Muscle layer of duodenum (tissue), 2 donors: ENCODE data around the gene EPHB1.
"Not testable (repeated sequence)": the region's sequence is repeated elsewhere in the genome, so short reads cannot be mapped to it uniquely, and the experiment has no call there.

Source experiments
- H3K27ac ChIP-seq: one replicate; pipeline ENCODE4 v1.7.0; 2013; ENCODE audit warnings: mild to moderate bottlenecking, low read length
- H3K27me3 ChIP-seq: one replicate; pipeline ENCODE4 v1.7.0; 2013; ENCODE audit warnings: low read depth, mild to moderate bottlenecking, control low read depth, low read length
- H3K36me3 ChIP-seq, 2 donors: one replicate each; pipeline ENCODE4 v1.7.0; 2013; ENCODE audit warnings: low read length in 2 of 2, control low read depth in 1 of 2, mild to moderate bottlenecking in 1 of 2; ENCODE audit not compliant: insufficient read depth in 2 of 2, control insufficient read depth in 1 of 2
- H3K4me1 ChIP-seq, 2 donors: one replicate each; pipeline ENCODE4 v1.7.0; 2013; ENCODE audit warnings: low read length in 2 of 2, mild to moderate bottlenecking in 2 of 2, control low read depth in 1 of 2, moderate library complexity in 1 of 2; ENCODE audit not compliant: insufficient read depth in 2 of 2, control insufficient read depth in 1 of 2
- H3K4me3 ChIP-seq, 2 donors: one replicate each; pipeline ENCODE4 v1.7.0; 2013; ENCODE audit warnings: low read length in 2 of 2, low read depth in 1 of 2, mild to moderate bottlenecking in 1 of 2
- H3K9me3 ChIP-seq, 2 donors: one replicate each; pipeline ENCODE4 v1.7.0; 2013; ENCODE audit warnings: low read length in 2 of 2, control low read depth in 1 of 2, mild to moderate bottlenecking in 1 of 2; ENCODE audit not compliant: control insufficient read depth in 1 of 2
- donor health status: healthy.

EPHB1 gene

DNA sequence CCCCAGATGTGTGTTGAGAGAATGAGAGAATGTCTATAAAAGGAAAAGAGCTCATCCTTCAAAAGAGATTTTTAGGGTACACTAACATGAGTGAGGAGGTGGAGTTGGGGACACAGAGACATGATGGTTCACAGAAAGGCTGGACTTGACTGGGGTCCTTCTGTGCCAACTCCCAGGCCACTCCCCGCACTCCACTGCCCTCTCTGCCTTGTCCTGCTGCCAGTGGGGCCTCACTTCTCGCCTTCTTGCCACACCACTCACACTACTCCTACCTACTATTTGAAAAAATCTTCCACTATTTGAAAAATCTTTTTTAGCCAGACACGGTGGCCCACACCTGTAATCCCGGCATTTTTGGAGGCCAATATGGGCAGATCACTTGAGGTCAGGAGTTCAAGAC, 298.1 kb downstream of the EPHB1 start:
- Histone ChIP-seq H3K27ac (no peak overlapping the region), H3K9me3 (no peaks in the 10 kb centered on the region), H3K36me3 (no peaks in the 10 kb centered on the region), H3K4me3 (no peak overlapping the region), H3K27me3 (no peaks in the 10 kb centered on the region), H3K4me1 (no peaks in the 10 kb centered on the region)

DNA sequence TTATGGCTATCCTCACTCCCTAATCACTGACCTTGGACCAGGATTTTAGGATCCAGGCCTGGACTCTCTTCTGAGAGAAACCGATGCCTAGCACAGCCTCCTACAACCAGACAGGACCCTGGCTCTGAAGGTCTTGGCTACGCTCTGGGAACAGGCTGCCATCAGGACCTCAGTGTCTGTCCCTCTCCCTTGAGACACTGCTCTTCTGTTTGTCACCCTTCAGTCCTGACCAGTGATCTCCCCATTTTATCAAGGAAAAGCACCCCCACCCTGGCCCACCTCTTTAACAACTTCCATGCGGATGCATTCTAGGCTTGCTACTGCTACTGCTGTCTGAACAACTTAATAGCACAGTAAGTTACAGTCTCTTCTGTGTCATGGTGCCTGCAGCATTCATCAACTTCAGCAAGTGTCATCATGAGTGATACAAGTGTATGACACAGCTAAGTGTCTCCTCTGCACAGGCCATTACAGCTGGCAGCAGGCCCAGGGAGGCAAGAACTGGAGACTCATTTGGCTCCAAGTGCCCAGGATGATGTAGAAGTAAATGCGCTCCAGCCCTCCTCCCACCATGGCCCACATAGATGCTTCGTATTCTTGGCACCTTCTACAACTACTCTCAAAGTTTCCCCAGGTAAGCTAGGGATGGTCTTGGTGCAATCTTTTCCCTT, 302.4 kb downstream of the EPHB1 start:
- H3K4me1 ChIP-seq, result no peaks in the 10 kb centered on the region
- H3K36me3 ChIP-seq, result no peaks in the 10 kb centered on the region
- H3K27me3 ChIP-seq, result no peaks in the 10 kb centered on the region
- H3K4me3 ChIP-seq, result no peak overlapping the region
- no peaks in the 10 kb centered on the region for H3K9me3 ChIP-seq
- no peak overlapping the region for H3K27ac ChIP-seq

- no peak overlapping the region for H3K4me3 ChIP-seq
These were observed 304.8 kb downstream of the EPHB1 start for GRCh38 chr3:135099734-135100355.

GRCh38 chr3:135100366-135100765, 305.3 kb downstream of the EPHB1 start:
- H3K27ac ChIP-seq, result no peak overlapping the region
- H3K27me3 ChIP-seq, result no peaks in the 10 kb centered on the region
- H3K4me3 ChIP-seq, result no peak overlapping the region
- no peaks in the 10 kb centered on the region for H3K36me3 ChIP-seq
- H3K9me3 ChIP-seq, result no peaks in the 10 kb centered on the region
- no peaks in the 10 kb centered on the region for H3K4me1 ChIP-seq

More at GRCh38 chr3:135099734-135100355, 304.8 kb downstream of the EPHB1 start:
- no peaks in the 10 kb centered on the region for H3K36me3 ChIP-seq
- H3K27ac ChIP-seq, result no peak overlapping the region
- H3K9me3 ChIP-seq, result no peaks in the 10 kb centered on the region
- H3K27me3 ChIP-seq, result no peaks in the 10 kb centered on the region
- no peaks in the 10 kb centered on the region for H3K4me1 ChIP-seq

DNA sequence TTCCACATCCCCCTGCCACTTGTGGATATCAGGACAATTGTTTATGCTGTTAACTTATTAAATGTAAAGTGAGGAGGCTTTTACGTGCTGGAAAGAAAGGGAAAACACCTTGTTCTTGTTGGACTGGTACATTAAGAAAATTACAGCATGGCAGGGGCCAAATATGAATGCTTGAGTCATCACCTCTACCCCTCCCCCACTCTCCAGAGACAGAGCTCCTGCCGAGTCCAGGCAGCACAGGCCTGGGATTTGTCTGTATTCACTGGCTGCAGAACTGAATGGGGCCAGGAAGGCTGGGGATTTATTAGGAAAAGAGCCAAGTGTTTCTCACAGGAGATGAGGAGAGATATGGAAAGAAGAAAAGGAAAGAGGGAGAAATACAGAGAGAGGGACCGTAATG, 308.9 kb downstream of the EPHB1 start:
- H3K4me3 ChIP-seq, result no peak overlapping the region
- H3K9me3 ChIP-seq, result no peaks in the 10 kb centered on the region
- no peaks in the 10 kb centered on the region for H3K27me3 ChIP-seq
- H3K27ac ChIP-seq, result no peak overlapping the region
- H3K4me1 ChIP-seq, result no peaks in the 10 kb centered on the region
- H3K36me3 ChIP-seq, result no peaks in the 10 kb centered on the region

DNA sequence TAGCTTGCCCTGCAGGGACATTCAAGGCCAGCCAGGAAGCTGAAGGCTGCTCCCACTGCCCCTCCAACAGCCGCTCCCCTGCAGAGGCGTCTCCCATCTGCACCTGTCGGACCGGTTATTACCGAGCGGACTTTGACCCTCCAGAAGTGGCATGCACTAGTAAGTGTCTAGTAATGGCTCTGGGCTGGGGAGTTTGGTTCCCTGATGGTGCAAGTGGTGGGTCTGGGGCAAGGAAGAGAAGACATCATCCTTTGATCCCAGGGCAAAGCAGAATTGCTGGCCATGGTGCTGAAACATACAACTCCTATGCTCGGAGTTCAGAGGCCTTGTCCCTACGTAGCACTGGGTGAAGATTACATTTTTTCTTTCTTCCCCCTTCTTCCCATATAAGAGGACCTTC, 311.4 kb downstream of the EPHB1 start:
- H3K27ac ChIP-seq, result no peak overlapping the region
- H3K4me3 ChIP-seq, result no peak overlapping the region
- H3K4me1 ChIP-seq, result no peaks in the 10 kb centered on the region
- H3K27me3 ChIP-seq, result no peaks in the 10 kb centered on the region
- no peaks in the 10 kb centered on the region for H3K9me3 ChIP-seq
- H3K36me3 ChIP-seq, result no peaks in the 10 kb centered on the region

GRCh38 chr3:135107043-135107442, 312.0 kb downstream of the EPHB1 start:
- Histone ChIP-seq H3K9me3 (no peaks in the 10 kb centered on the region), H3K4me1 (no peaks in the 10 kb centered on the region), H3K36me3 (no peaks in the 10 kb centered on the region), H3K27ac (no peak overlapping the region), H3K27me3 (no peaks in the 10 kb centered on the region), H3K4me3 (no peak overlapping the region)

GRCh38 chr3:135109681-135110080, 314.6 kb downstream of the EPHB1 start:
- H3K27me3 ChIP-seq, result no peaks in the 10 kb centered on the region
- H3K9me3 ChIP-seq, result no peaks in the 10 kb centered on the region
- H3K36me3 ChIP-seq, result no peaks in the 10 kb centered on the region
- no peaks in the 10 kb centered on the region for H3K4me1 ChIP-seq
- H3K4me3 ChIP-seq, result no peak overlapping the region
- no peak overlapping the region for H3K27ac ChIP-seq

- not testable (repeated sequence) for H3K27me3 ChIP-seq, H3K36me3 ChIP-seq, H3K4me1 ChIP-seq, H3K27ac ChIP-seq, H3K4me3 ChIP-seq, H3K9me3 ChIP-seq
These were observed 319.5 kb downstream of the EPHB1 start for GRCh38 chr3:135114551-135114950.

DNA sequence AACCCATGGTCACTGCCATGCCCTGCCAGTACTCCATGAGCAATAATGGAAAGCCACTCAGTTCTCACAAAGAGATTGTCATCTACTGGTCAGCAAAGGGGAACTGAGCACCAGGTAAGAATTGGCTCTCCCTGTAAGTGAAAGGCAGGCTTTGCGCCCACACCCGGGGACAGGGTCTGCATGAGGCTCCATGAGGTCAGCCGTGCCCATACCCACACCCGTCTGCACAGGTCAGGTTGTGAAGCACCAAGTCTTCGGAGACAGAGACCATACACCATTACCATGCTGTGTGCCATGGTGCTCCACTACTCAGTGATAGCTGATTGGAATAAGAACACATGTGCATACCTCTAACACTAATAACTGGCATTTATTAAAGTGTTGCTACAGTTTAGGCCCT, 322.9 kb downstream of the EPHB1 start:
- Histone ChIP-seq H3K36me3 (no peaks in the 10 kb centered on the region), H3K4me1 (no peaks in the 10 kb centered on the region), H3K27ac (no peak overlapping the region), H3K27me3 (no peaks in the 10 kb centered on the region), H3K9me3 (no peaks in the 10 kb centered on the region), H3K4me3 (no peak overlapping the region)

DNA sequence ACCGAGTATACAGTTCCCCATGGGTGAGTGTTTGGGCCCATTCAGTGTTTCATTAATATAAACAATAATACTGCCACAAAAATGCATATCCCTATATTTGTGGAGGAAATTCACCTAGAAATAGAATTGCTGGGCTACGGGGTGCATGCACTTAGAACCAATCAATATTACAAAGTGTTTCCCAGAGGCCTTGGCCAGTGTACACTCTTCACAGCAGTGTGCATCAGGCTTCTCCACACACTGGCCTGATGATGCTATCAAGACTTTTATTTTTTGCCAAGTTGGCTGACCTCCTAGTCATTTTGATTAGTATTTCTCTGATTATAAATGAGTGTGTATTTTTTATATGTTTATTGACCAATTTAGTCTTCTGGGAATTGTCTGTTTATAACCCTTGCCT, 323.7 kb downstream of the EPHB1 start:
- Histone ChIP-seq H3K27ac (no peak overlapping the region), H3K27me3 (no peaks in the 10 kb centered on the region), H3K4me1 (no peaks in the 10 kb centered on the region), H3K9me3 (no peaks in the 10 kb centered on the region), H3K36me3 (no peaks in the 10 kb centered on the region), H3K4me3 (no peak overlapping the region)
